HepG2 (cell line): ENCODE results near the gene PEF1. TPM values are rescaled to one million over a fixed set of nuclear protein-coding genes. Genes with fewer than 3 reads are reported as not detected.

ENCODE experiments used
- ATAC-seq: fragments of 200-7000 bp; cut with Tn5 transposase; 3 replicates; pipeline ENCODE4 v1.9.1; 2020; ENCODE audit warnings: mild to moderate bottlenecking, moderate library complexity
- BruUV-seq: library from RNA; stranded (reverse); fragments of 400-500 nt; replicated peaks from 2 replicates; lab custom pipeline; 2021; lab: Mats Ljungman, UMichigan
- CTCF ChIA-PET: fragments of 300-600 bp; formaldehyde crosslinking; extraction: SDS; loops from one replicate; lab custom pipeline; 2021; ENCODE audit warnings: low total read pairs, inconsistent platforms, low intra/inter-chr PET ratio; lab: Yijun Ruan, JAX
- POLR2A ChIA-PET: fragments of 350-600 bp; sonication (Branson Sonifier 250); formaldehyde crosslinking; loops from one replicate; lab custom pipeline; 2020; ENCODE audit warnings: antibody characterized with exemption, inconsistent platforms; lab: Yijun Ruan, JAX
- DNase-seq: peaks from one replicate; pipeline ENCODE4 v3.0.0-alpha.2; 2015; ENCODE audit warnings: low spot score
- FAIRE-seq: peaks from 3 replicates; lab custom pipeline; 2011; peaks lifted over from hg19 to GRCh38; lab: Jason Lieb, UNC
- H2AFZ ChIP-seq: one replicate; pipeline ENCODE4 v1.6.1; 2011; ENCODE audit warnings: low read length, inconsistent platforms
- H3K27ac ChIP-seq: fragments of 300-600 bp; 3 replicates; pipeline ENCODE4 v1.8.0; 2011; ENCODE audit warnings: mixed run types, mild to moderate bottlenecking, mixed read lengths, low read length, inconsistent platforms; ENCODE audit not compliant: insufficient read depth; ENCODE audit errors: extremely low read length
- H3K27me3 ChIP-seq, 2 experiments: fragments of 200-600 bp in 1 of 2; 2 replicates in 1 of 2; 3 replicates in 1 of 2; pipeline versions ENCODE4 v1.6.0 to v1.8.0; 2011; ENCODE audit warnings: low read length in 2 of 2, mild to moderate bottlenecking in 2 of 2, moderate library complexity in 2 of 2, inconsistent platforms in 1 of 2; ENCODE audit not compliant: insufficient read depth in 2 of 2, control insufficient read depth in 1 of 2
- H3K36me3 ChIP-seq, 2 experiments: fragments of 200-600 bp in 1 of 2; replicated peaks in 1 of 2; 2 replicates in 1 of 2; 3 replicates in 1 of 2; pipeline versions ENCODE4 v1.5.1 to v1.8.0; 2011; ENCODE audit warnings: low read length in 2 of 2, inconsistent platforms in 1 of 2; ENCODE audit not compliant: insufficient read depth in 2 of 2, control insufficient read depth in 1 of 2
- H3K4me1 ChIP-seq: 2 replicates; pipeline ENCODE4 v1.5.1; 2012; ENCODE audit warnings: low read length, inconsistent platforms; ENCODE audit not compliant: insufficient read depth
- H3K4me2 ChIP-seq: 2 replicates; pipeline ENCODE4 v1.6.0; 2011; ENCODE audit warnings: low read depth, low read length, inconsistent platforms
- H3K4me3 ChIP-seq, 3 experiments: fragments of 200-600 bp in 1 of 3; sonication (generic), shearing (Covaris generic) in 1 of 3; replicated peaks in 1 of 3; 2 replicates each; pipeline ENCODE4 v1.5.1; 2011 to 2016; ENCODE audit warnings: low read length in 3 of 3, inconsistent platforms in 2 of 3, low read depth in 2 of 3, mild to moderate bottlenecking in 2 of 3, control low read depth in 1 of 3, mixed read lengths in 1 of 3; ENCODE audit not compliant: insufficient read depth in 1 of 3
- H3K79me2 ChIP-seq: one replicate; pipeline ENCODE4 v1.6.1; 2011; ENCODE audit warnings: low read length, inconsistent platforms; ENCODE audit not compliant: insufficient read depth
- H3K9ac ChIP-seq: 2 replicates; pipeline ENCODE4 v1.6.0; 2011; ENCODE audit warnings: mild to moderate bottlenecking, low read depth, low read length, inconsistent platforms; ENCODE audit not compliant: insufficient read depth
- H3K9me3 ChIP-seq: 2 replicates; pipeline ENCODE4 v1.5.1; 2012; ENCODE audit warnings: mild to moderate bottlenecking, low read length
- H4K20me1 ChIP-seq: 2 replicates; pipeline ENCODE4 v1.6.0; 2011; ENCODE audit warnings: inconsistent platforms, mild to moderate bottlenecking, low read length, moderate library complexity; ENCODE audit not compliant: insufficient read depth
- DMAP1 ChIP-seq: IDR thresholded peaks from 2 replicates; pipeline ENCODE4 v1.6.1; 2016
- HCFC1 ChIP-seq: fragments of 150-350 bp; IDR thresholded peaks from 2 replicates; pipeline ENCODE4 v1.6.1; 2014; ENCODE audit warnings: low read depth, low read length
- KDM5B ChIP-seq: sonication (generic); formaldehyde crosslinking; IDR thresholded peaks from 2 replicates; pipeline ENCODE4 v1.4.0; 2020; ENCODE audit warnings: missing genetic modification reagents, mild to moderate bottlenecking, borderline replicate concordance
- MAFG ChIP-seq: sonication (generic); formaldehyde crosslinking; IDR thresholded peaks from 2 replicates; pipeline ENCODE4 v1.5.1; 2020; ENCODE audit warnings: mild to moderate bottlenecking, missing genetic modification reagents
- MXD4 ChIP-seq: IDR thresholded peaks from 2 replicates; pipeline ENCODE4 v1.6.1; 2016; ENCODE audit warnings: mild to moderate bottlenecking, missing biosample characterization, missing genetic modification reagents
- PHF5A ChIP-seq: IDR thresholded peaks from one replicate; pipeline ENCODE4 v1.6.1; 2018; ENCODE audit warnings: low read depth, missing genetic modification reagents; ENCODE audit not compliant: unreplicated experiment
- SMARCE1 ChIP-seq: fragments of 450-650 bp; IDR thresholded peaks from 2 replicates; pipeline ENCODE4 v1.6.1; 2017; ENCODE audit warnings: borderline replicate concordance
- ZBTB3 ChIP-seq: sonication (generic); formaldehyde crosslinking; IDR thresholded peaks from 2 replicates; pipeline ENCODE4 v1.4.0; 2020; ENCODE audit warnings: low read depth, mild to moderate bottlenecking, moderate library complexity, missing genetic modification reagents, borderline replicate concordance
- ZMYM3 ChIP-seq: sonication (generic); formaldehyde crosslinking; IDR thresholded peaks from 2 replicates; pipeline ENCODE4 v1.5.1; 2020; ENCODE audit warnings: mild to moderate bottlenecking, missing genetic modification reagents
- ZNF629 ChIP-seq: sonication (generic); formaldehyde crosslinking; conservative IDR thresholded peaks from 2 replicates; pipeline ENCODE4 v1.5.0; 2020; ENCODE audit warnings: missing genetic modification reagents
- ZNF660 ChIP-seq: sonication (generic); formaldehyde crosslinking; IDR thresholded peaks from 2 replicates; pipeline ENCODE4 v1.5.1; 2020; ENCODE audit warnings: mild to moderate bottlenecking, low read depth, missing genetic modification reagents, borderline replicate concordance
- ZNF841 ChIP-seq: sonication (generic); formaldehyde crosslinking; IDR thresholded peaks from 2 replicates; pipeline ENCODE4 v1.8.1; 2023; ENCODE audit warnings: missing genetic modification reagents, borderline replicate concordance
- WGBS: methylation state at CpG from one replicate; pipeline ENCODE4 v1.1.6; 2017; ENCODE audit warnings: low lambda C conversion rate; 5-methylcytosine and 5-hydroxymethylcytosine counted together
- in situ Hi-C: cut with HindIII; loops from 2 replicates; pipeline ENCODE4 v1.10.0; 2017; ENCODE audit warnings: low pct_unique_long_range_greater_than_20kb; ENCODE audit not compliant: extremely low pct_ligation_motif_present
- intact Hi-C: fragments of 100-400 bp; cut with micrococcal nuclease; formaldehyde crosslinking; loops from one replicate; pipeline ENCODE4 v1.10.0; 2022; ENCODE audit not compliant: unreplicated experiment
- polyA plus RNA-seq, 8 experiments: library from polyadenylated mRNA; depleted of rRNA in 3 of 8; stranded (reverse) in 7 of 8; unstranded in 1 of 8; fragments of >200 nt; fragmentation: Illumina TruSeq in 4 of 8; extraction: Trizol in 4 of 8; gene quantifications; 2 replicates each; pipeline versions ENCODE4 v1.2.1 to v1.2.3, GENCODE V29; 2011 to 2016; ENCODE audit warnings: low read depth in 4 of 8, missing spikeins in 1 of 8, mixed read lengths in 1 of 8; ENCODE audit not compliant: insufficient read depth in 1 of 8
- total RNA-seq, 5 experiments: library from RNA; depleted of rRNA; stranded (reverse); fragments of >200 nt; fragmentation: Illumina TruSeq; extraction: Trizol; gene quantifications; 2 replicates each; pipeline ENCODE4 v1.2.3, GENCODE V29; 2016; ENCODE audit warnings: low read depth in 1 of 5
- TF ChIP-seq, protein P1 (sequence below): IDR thresholded peaks from 2 replicates; pipeline ENCODE4 v1.6.1; 2016; ENCODE audit warnings: low read depth, missing genetic modification reagents, missing compliant biosample characterization

The PEF1 gene
- total and polyA plus RNA-seq, 2 of the 13 experiments (the other 11 are each of a cell fraction or from before 2014, with no cell fraction given): 57.1 to 57.8 TPM

GRCh38 chr1:31632649-31633048 lies 12.0 kb downstream of the PEF1 start:
- H3K4me2 ChIP-seq: no peak overlapping the region
- H3K36me3 ChIP-seq: peaks cover 30 to 59% of the 10 kb centered on the region in 2 experiments
- CTCF ChIA-PET: interaction anchor here (1.1 kb wide), 1 partner anchor 69 kb away, joined by 3 read pairs; no protein-coding TSS in a partner anchor
- no peak overlapping the region for H2AFZ ChIP-seq
- H3K4me3 ChIP-seq: no peak overlapping the region
- in situ Hi-C loops: no loop called here
- DNase-seq (no peak), FAIRE-seq (no peak), ATAC-seq (no peak)
- POLR2A ChIA-PET: interaction anchor here (1.0 kb wide), 1 partner anchor 12 kb away, joined by 3 read pairs; the partner anchor contains the start of gene PEF1
- H3K79me2 ChIP-seq: peaks cover 17% of the 10 kb centered on the region
- TF ChIP-seq MAFG (CRISPR knock-in tag): no peak
- no peak overlapping the region for H3K9ac ChIP-seq
- no peaks in the 10 kb centered on the region for H3K27me3 ChIP-seq
- H3K4me1 ChIP-seq: no peaks in the 10 kb centered on the region
- no TSS peak for BruUV-seq
- no peaks in the 10 kb centered on the region for H4K20me1 ChIP-seq
- H3K9me3 ChIP-seq: no peaks in the 10 kb centered on the region
- H3K27ac ChIP-seq: no peak overlapping the region
- WGBS: 95% methylated on average over 3 of the region's 3 CpGs
- intact Hi-C loops: no loop called here

- no peaks in the 10 kb centered on the region for H3K79me2 ChIP-seq
- H3K36me3 ChIP-seq: peaks cover 30 to 53% of the 10 kb centered on the region in 2 experiments; a peak in 4 of 5 replicates
- DNase-seq (no peak), ATAC-seq (no peak), FAIRE-seq (no peak)
- WGBS: 98% methylated on average over 5 of the region's 6 CpGs
- POLR2A ChIA-PET: interaction anchor here (1.2 kb wide), 1 partner anchor 16 kb away, joined by 3 read pairs; the partner anchor contains the start of gene PEF1
- no peaks in the 10 kb centered on the region for H3K4me1 ChIP-seq
- H3K4me2 ChIP-seq: no peak overlapping the region
- H3K27ac ChIP-seq: no peak overlapping the region
- no peak overlapping the region for H3K4me3 ChIP-seq
- H4K20me1 ChIP-seq: no peaks in the 10 kb centered on the region
- H3K9ac ChIP-seq: no peak overlapping the region
- H3K27me3 ChIP-seq: no peaks in the 10 kb centered on the region
- in situ Hi-C loops: no loop called here
- intact Hi-C loops: no loop called here
- no TSS peak for BruUV-seq
- no peaks in the 10 kb centered on the region for H3K9me3 ChIP-seq
- H2AFZ ChIP-seq: no peak overlapping the region
- CTCF ChIA-PET: no interaction called here
- TF ChIP-seq PHF5A (CRISPR knock-in tag) (no peak), ZNF841 (no peak), ZNF660 (no peak), KDM5B (CRISPR knock-in tag) (no peak), DMAP1 (no peak), ZBTB3 (CRISPR knock-in tag) (no peak), MXD4 (CRISPR knock-in tag) (no peak), HCFC1 (no peak), ZNF629 (CRISPR knock-in tag) (no peak), ZMYM3 (CRISPR knock-in tag) (no peak), SMARCE1 (no peak)
- TF ChIP-seq, protein P1, sequence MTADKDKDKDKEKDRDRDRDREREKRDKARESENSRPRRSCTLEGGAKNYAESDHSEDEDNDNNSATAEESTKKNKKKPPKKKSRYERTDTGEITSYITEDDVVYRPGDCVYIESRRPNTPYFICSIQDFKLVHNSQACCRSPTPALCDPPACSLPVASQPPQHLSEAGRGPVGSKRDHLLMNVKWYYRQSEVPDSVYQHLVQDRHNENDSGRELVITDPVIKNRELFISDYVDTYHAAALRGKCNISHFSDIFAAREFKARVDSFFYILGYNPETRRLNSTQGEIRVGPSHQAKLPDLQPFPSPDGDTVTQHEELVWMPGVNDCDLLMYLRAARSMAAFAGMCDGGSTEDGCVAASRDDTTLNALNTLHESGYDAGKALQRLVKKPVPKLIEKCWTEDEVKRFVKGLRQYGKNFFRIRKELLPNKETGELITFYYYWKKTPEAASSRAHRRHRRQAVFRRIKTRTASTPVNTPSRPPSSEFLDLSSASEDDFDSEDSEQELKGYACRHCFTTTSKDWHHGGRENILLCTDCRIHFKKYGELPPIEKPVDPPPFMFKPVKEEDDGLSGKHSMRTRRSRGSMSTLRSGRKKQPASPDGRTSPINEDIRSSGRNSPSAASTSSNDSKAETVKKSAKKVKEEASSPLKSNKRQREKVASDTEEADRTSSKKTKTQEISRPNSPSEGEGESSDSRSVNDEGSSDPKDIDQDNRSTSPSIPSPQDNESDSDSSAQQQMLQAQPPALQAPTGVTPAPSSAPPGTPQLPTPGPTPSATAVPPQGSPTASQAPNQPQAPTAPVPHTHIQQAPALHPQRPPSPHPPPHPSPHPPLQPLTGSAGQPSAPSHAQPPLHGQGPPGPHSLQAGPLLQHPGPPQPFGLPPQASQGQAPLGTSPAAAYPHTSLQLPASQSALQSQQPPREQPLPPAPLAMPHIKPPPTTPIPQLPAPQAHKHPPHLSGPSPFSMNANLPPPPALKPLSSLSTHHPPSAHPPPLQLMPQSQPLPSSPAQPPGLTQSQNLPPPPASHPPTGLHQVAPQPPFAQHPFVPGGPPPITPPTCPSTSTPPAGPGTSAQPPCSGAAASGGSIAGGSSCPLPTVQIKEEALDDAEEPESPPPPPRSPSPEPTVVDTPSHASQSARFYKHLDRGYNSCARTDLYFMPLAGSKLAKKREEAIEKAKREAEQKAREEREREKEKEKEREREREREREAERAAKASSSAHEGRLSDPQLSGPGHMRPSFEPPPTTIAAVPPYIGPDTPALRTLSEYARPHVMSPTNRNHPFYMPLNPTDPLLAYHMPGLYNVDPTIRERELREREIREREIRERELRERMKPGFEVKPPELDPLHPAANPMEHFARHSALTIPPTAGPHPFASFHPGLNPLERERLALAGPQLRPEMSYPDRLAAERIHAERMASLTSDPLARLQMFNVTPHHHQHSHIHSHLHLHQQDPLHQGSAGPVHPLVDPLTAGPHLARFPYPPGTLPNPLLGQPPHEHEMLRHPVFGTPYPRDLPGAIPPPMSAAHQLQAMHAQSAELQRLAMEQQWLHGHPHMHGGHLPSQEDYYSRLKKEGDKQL: no peak
Measured at GRCh38 chr1:31628931-31629556, 15.6 kb downstream of the PEF1 start.
